C4-2B (cell line): ENCODE data around the gene IPO9.
"Not testable (repeated sequence)": the region's sequence is repeated elsewhere in the genome, so short reads cannot be mapped to it uniquely, and the experiment has no call there.

Experiments
- H3K27ac ChIP-seq: fragments of 450-650 bp; 2 replicates; pipeline ENCODE4 v1.5.1; 2017
- ZFX ChIP-seq: fragments of 450-650 bp; IDR thresholded peaks from 2 replicates; pipeline ENCODE4 v1.6.1; 2017
- TF ChIP-seq, protein P1 (sequence below): fragments of 450-650 bp; conservative IDR thresholded peaks from 2 replicates; pipeline ENCODE4 v1.5.1; 2017; ENCODE audit warnings: mild to moderate bottlenecking

IPO9 gene

DNA sequence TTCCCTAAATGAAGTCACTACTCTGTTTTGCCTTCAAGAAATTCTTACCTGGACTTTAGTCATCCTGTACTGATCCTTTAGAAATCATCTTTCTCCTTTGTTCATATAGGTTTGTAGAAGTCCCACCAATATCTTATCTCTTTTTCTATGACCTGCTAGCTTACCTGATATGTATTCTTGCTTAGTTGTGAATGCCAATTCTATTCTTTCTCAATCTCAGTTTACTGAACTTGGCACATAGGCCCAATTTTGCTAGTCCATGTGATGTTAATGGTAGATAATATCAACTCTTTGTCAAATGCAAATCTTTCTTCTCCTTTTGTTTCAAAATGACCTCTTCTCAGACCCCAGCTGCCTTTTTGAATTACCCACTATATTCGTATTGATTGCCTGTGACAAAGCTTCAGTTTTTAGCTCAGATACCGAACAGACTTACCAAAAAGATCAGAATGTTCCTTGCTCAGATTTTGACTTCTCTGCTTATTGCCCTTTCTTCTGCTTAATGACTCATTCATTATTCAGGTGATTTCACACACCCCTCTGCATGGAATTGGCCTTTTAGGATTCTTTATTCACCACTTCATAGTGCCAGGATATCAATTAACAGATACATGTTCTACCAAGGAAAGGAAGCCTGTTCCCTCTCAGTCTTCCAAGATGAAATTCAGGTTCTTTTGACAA, 20.6 kb downstream of the IPO9 start:
- no peak for TF ChIP-seq ZFX
- TF ChIP-seq, protein P1, sequence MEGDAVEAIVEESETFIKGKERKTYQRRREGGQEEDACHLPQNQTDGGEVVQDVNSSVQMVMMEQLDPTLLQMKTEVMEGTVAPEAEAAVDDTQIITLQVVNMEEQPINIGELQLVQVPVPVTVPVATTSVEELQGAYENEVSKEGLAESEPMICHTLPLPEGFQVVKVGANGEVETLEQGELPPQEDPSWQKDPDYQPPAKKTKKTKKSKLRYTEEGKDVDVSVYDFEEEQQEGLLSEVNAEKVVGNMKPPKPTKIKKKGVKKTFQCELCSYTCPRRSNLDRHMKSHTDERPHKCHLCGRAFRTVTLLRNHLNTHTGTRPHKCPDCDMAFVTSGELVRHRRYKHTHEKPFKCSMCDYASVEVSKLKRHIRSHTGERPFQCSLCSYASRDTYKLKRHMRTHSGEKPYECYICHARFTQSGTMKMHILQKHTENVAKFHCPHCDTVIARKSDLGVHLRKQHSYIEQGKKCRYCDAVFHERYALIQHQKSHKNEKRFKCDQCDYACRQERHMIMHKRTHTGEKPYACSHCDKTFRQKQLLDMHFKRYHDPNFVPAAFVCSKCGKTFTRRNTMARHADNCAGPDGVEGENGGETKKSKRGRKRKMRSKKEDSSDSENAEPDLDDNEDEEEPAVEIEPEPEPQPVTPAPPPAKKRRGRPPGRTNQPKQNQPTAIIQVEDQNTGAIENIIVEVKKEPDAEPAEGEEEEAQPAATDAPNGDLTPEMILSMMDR, result no peak
- no peak overlapping the region for H3K27ac ChIP-seq

DNA sequence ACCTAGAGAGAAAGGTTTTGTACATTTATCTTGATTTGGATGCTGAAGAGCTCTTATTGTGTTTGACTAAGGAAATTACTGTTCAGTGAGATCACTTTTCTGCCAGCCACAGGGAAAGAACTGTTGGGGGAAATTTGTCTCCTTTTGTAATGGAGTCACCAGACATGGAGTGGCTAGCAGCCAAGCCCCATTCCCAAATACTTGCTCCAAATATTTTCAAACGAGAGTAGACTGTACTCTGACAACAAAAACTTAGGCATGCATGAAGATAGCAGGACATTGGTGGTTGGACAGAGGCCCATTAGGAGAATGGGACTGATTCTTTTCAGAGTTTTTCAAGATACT, 21.1 kb downstream of the IPO9 start:
- TF ChIP-seq, protein P1, result no peak
- no peak overlapping the region for H3K27ac ChIP-seq

DNA sequence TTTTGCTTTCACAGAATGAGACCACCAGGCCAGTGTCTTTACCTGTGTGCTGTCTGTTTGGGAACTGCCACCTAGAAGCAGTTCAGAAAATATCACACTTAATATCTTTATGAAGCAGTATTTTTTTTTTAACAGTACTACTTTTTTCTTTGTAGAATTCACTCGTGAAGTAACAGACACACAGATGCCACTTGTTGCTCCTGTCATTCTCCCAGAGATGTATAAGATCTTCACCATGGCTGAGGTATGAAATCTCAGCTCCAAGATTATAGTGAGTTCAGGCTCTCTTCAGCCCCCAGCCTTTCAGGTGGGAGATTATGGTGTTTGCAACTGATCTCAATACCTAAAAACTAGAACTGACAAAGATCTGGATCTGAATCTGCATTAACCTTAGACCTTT, 23.0 kb downstream of the IPO9 start:
- no peak overlapping the region for H3K27ac ChIP-seq
- TF ChIP-seq, protein P1, result no peak

DNA sequence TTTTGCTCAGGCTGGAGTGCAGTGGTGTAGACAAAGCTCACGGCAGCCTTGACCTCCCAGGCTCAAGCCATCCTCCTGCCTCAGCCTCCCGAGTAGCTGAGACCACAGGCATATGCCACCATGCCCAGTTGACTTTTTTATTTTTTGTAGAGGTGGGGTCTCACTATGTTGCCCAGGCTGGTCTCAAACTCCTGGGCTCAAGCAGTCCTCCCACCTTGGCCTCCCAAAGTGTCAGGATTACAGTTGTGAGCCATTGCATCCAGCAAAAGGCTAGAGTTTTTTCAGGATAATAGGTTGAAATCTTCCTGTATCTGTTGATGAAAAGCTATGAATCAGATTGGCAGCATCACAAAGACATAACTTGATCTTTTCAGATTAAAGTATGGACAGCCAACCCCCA, 27.8 kb downstream of the IPO9 start:
- not testable (repeated sequence) for H3K27ac ChIP-seq

DNA sequence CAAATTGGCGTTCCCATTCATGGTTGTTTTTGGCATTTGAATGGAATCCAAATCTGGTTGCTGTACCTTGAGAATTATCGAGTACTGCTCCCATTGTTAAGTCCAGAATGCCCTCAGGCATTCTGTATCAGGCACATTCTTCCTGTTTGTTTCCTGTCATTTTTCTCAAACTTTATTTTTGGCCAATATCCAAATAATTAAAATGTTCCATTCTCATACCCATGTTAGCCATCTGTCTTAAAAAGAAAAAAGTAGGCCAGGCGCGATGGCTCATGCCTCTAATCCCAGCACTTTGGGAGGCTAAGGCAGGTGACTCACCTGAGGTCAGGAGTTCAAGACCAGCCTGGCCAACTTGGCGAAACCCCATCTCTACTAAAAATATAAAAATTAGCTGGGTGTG, 30.5 kb downstream of the IPO9 start:
- no peak for TF ChIP-seq ZFX
- TF ChIP-seq, protein P1, result no peak
- no peak overlapping the region for H3K27ac ChIP-seq

DNA sequence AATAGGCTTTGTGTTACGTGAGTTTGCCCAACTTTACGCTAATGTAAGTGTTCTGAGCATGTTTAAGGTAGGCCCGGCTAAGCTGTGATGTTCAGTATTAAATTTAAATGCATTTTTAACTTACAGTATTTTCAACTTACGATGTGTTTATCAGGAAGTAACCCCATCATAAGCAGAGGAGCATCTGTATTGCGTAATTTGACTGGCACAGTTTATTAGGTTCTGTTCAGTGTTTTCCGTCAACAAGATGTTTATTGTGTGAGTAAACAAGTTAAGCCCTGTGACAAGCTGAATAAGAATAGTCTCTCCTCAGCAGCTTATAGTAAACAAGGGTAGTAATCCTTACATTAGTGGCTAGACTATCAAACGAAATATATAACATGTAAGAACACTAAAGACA, 32.5 kb downstream of the IPO9 start:
- H3K27ac ChIP-seq, result no peak overlapping the region
- TF ChIP-seq ZFX, result no peak
- TF ChIP-seq, protein P1, result no peak

DNA sequence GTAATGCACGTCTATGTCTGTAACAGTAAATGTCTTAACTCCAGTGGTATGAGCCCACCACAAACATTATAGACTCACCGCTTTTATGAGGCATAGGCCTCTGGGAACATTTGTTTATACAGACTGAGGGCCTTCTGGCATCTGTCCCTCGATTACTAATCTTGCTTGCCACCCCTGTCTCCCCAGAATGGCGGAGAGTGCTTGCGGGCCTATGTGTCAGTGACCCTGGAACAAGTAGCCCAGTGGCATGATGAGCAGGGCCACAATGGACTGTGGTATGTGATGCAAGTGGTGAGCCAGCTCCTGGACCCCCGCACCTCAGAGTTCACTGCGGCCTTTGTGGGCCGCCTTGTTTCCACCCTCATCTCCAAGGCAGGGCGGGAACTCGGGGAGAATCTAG, 41.4 kb downstream of the IPO9 start:
- TF ChIP-seq, protein P1, result no peak
- TF ChIP-seq ZFX, result no peak
- no peak overlapping the region for H3K27ac ChIP-seq

DNA sequence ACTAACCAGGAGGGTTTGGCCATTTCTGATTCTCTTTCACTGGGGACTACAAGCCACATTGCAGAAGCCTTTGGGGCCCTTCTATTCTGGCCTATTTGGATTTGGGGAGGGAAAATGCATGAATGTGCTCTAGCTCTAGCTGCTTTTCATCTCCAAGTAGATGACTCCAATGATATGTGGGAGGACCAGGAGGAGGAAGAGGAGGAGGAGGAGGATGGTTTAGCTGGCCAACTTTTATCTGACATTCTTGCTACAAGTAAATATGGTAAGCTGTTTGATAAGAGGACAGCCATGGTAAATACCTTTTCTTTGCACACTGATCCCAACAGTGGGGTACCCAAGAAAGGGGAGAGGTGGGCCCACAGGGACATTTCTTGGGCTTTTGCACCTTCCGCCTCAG, 45.7 kb downstream of the IPO9 start:
- TF ChIP-seq, protein P1, result no peak
- TF ChIP-seq ZFX, result no peak
- no peak overlapping the region for H3K27ac ChIP-seq
